HuH-7.5 (cell line): Measurements from ENCODE around the gene MBL2.

Source experiments
- DNase-seq: peaks from one replicate; pipeline ENCODE4 v3.0.0; 2011; ENCODE audit warnings: low spot score

The MBL2 gene

GRCh38 chr10:52740155-52740549 is 32.4 kb downstream of the MBL2 start:
- no peak for DNase-seq

GRCh38 chr10:52739380-52740154 is 33.0 kb downstream of the MBL2 start:
- DNase-seq = no peak

GRCh38 chr10:52738951-52739350 is 33.6 kb downstream of the MBL2 start:
- DNase-seq = no peak

GRCh38 chr10:52729271-52730104 is 43.1 kb downstream of the MBL2 start:
- DNase-seq = no peak

GRCh38 chr10:52720018-52720417 is 52.6 kb downstream of the MBL2 start:
- no peak for DNase-seq
